ENCODE results near the gene RASA3.

The RASA3 gene

DNA sequence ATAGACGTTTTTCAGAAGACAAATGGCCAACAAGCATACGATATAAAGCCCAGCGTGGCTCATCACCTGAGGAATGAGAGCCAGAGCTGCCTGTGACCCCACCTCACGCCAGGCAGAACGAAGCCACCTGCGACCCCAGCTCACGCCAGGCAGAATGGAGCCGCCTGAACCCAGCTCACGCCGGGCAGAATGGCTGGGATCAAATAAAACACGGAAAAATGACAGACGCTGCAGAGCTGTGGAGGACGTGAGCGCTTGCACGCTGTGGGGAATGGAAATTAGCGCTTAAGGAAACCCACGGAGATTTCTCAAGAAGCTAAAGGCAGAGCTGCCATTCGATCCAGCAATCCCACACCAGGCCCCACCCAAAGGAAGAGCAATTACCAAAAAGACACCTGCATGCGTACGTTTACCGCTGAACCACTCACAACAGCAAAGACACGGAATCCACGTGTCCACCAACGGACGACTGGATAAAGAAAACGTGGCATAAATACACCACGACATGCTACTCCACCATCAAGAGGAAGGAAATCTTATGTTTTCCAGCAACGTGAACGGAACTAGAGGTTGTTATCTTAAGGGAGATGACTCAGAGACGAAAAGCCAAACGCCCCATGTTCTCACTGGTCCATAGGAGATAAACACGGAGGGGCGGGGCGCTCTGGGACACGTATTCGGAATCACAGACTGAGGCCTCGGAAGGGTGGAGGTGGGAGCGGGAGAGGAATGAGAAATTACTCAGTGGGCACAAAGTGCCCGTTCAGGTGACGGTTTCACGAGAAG lies 127.8 kb downstream of the RASA3 start:
- TF ChIP-seq, protein P1, sequence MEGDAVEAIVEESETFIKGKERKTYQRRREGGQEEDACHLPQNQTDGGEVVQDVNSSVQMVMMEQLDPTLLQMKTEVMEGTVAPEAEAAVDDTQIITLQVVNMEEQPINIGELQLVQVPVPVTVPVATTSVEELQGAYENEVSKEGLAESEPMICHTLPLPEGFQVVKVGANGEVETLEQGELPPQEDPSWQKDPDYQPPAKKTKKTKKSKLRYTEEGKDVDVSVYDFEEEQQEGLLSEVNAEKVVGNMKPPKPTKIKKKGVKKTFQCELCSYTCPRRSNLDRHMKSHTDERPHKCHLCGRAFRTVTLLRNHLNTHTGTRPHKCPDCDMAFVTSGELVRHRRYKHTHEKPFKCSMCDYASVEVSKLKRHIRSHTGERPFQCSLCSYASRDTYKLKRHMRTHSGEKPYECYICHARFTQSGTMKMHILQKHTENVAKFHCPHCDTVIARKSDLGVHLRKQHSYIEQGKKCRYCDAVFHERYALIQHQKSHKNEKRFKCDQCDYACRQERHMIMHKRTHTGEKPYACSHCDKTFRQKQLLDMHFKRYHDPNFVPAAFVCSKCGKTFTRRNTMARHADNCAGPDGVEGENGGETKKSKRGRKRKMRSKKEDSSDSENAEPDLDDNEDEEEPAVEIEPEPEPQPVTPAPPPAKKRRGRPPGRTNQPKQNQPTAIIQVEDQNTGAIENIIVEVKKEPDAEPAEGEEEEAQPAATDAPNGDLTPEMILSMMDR (IDR thresholded peaks at IDR 0.05; ENCODE audit: insufficient read depth, low read length, missing control alignments), result no peak
- POLR2A ChIA-PET, result no interaction called here
- no peak for DNase-seq (ENCODE audit: low read depth, low spot score)
- CTCF ChIA-PET, result interaction anchor here (0.9 kb wide), 1 partner anchor 11 kb away, joined by 3 read pairs; no protein-coding TSS in a partner anchor
- no peak overlapping the region for H3K4me3 ChIP-seq (ENCODE audit: low read depth, low read length)

GRCh38 chr13:114002771-114003321 lies 129.6 kb downstream of the RASA3 start:
- no peak overlapping the region for H3K4me3 ChIP-seq (ENCODE audit: low read depth, low read length)

GRCh38 chr13:114002009-114002544 lies 130.3 kb downstream of the RASA3 start:
- no peak overlapping the region for H3K4me3 ChIP-seq (ENCODE audit: low read depth, low read length)
- POLR2A ChIA-PET, result no interaction called here
- TF ChIP-seq, protein P1 (IDR thresholded peaks at IDR 0.05; ENCODE audit: insufficient read depth, low read length, missing control alignments), result no peak
- no peak for DNase-seq (ENCODE audit: low read depth, low spot score)
- CTCF ChIA-PET, result no interaction called here

More at GRCh38 chr13:114002771-114003321, 129.6 kb downstream of the RASA3 start:
- POLR2A ChIA-PET, result no interaction called here
- CTCF ChIA-PET, result interaction anchor here (1.3 kb wide), 1 partner anchor 223 kb away, joined by 4 read pairs; no protein-coding TSS in a partner anchor
- TF ChIP-seq, protein P1 (IDR thresholded peaks at IDR 0.05; ENCODE audit: insufficient read depth, low read length, missing control alignments), result no peak
- DNase-seq (ENCODE audit: low read depth, low spot score), result no peak

GRCh38 chr13:114001331-114002008 lies 131.0 kb downstream of the RASA3 start:
- H3K4me3 ChIP-seq (ENCODE audit: low read depth, low read length), result no peak overlapping the region
- DNase-seq (ENCODE audit: low read depth, low spot score), result no peak
- TF ChIP-seq, protein P1 (IDR thresholded peaks at IDR 0.05; ENCODE audit: insufficient read depth, low read length, missing control alignments), result no peak
- CTCF ChIA-PET, result no interaction called here
- POLR2A ChIA-PET, result no interaction called here

DNA sequence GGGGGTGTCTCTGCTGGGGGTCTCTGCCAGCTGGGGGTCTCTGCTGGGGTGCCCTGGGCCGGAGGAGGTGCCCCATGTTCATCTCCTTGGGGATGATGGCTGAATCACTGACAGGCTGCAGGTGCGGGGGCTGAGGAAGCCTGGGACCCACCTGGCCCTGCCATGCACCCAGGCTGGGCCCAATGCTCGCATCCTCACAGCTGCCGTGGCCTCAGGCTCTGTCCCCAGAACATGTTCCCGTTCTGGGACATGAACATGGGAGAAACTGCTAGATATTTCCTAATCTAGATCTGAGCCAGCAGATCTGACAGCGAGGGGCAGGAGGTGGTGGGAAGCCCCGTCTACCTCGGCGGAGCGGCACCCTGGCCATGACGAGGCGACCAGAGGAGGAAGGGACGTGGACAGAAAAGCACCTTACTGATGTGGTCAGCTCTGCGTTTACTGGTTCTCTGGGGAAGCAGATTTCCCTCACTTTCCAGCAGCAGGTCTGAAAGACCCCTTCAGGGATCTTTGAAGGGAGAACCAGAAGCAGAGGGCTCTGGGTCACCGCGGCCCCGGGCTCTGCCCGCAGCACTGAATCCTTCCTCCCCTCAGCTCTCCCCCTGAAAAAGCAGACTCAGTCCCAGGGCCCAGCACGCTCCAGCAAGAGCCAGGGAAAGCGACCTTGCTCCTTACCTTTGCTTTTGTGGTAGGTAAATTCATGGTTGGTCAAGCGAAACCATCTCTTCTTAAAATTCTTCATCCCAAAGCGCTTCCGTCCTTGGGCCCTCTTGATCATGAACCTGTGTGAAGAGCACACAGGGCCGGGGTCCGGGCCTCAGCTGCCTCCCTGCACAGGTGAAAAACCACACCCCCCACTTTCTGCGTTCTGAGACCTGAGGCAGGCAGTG lies 132.0 kb downstream of the RASA3 start:
- DNase-seq (ENCODE audit: low read depth, low spot score), result no peak
- ChIA-PET POLR2A (no interaction called here), CTCF (no interaction called here)
- TF ChIP-seq, protein P1 (IDR thresholded peaks at IDR 0.05; ENCODE audit: insufficient read depth, low read length, missing control alignments), result no peak
- H3K4me3 ChIP-seq (ENCODE audit: low read depth, low read length), result no peak overlapping the region

Measured in AG04449 (cell line).